ENCODE measurements around the gene GLI1. TPM values are rescaled to one million over a fixed set of nuclear protein-coding genes. Genes with fewer than 3 reads are reported as not detected.

Gene GLI1
- total RNA-seq, 5 donors from 2014 or later (not counting 1 experiment from before 2014, with no cell fraction given) = 0.53 to 1.6 (median 0.82) TPM

- H3K4me1 ChIP-seq (ENCODE audit: control insufficient read depth in 1 of 2, extremely low read depth in 1 of 2, insufficient read depth in 2 of 2, low read length in 2 of 2) = peaks cover 3 to 50% of the 10 kb centered on the region in 2 experiments
- peaks cover 21 to 67% of the 10 kb centered on the region in 2 donors for H3K36me3 ChIP-seq (ENCODE audit: control insufficient read depth in 2 of 2, extremely low read depth in 1 of 2, insufficient read depth in 1 of 2, low read length in 1 of 2)
- peaks cover 41 to 57% (median 46%) of the 10 kb centered on the region in 3 donors for H3K4me1 Mint-ChIP-seq
- H3K4me3 Mint-ChIP-seq = no peak overlapping the region
- POLR2A ChIA-PET = no interaction called here
- CTCF ChIA-PET = no interaction called here
- peak overlapping the region in 1 of 2 donors; percentile 61 for H3K27ac Mint-ChIP-seq
- H3K36me3 Mint-ChIP-seq = peaks cover 56% of the 10 kb centered on the region
- no peaks in the 10 kb centered on the region for H3K9me3 ChIP-seq
- H3K27me3 ChIP-seq (replicated peaks in 1 of 2; ENCODE audit: control insufficient read depth in 2 of 2, extremely low read depth in 1 of 2, insufficient read depth in 2 of 2, low read length in 1 of 2) = no peaks in the 10 kb centered on the region
- no peak overlapping the region for H3K4me3 ChIP-seq (ENCODE audit: control insufficient read depth in 1 of 2, extremely low read depth in 1 of 2, low read length in 1 of 2)
- DNase-seq (no peak), ATAC-seq (replicated peaks in 1 of 4) (no peak)
- no peaks in the 10 kb centered on the region for H3K9me3 Mint-ChIP-seq
- 98% methylated on average over 10 of the region's 14 CpGs for WGBS (ENCODE audit: insufficient coverage)
- no peaks in the 10 kb centered on the region for H3K27me3 Mint-ChIP-seq
- no peak overlapping the region for H3K27ac ChIP-seq (ENCODE audit: low read length)
Observed at GRCh38 chr12:57470286-57470969, 10.8 kb downstream of the GLI1 start.

- POLR2A ChIA-PET = interaction anchor here in 1 of 2 donors (0.5 to 0.6 kb wide), 2 partner anchors 22 to 361 kb away, joined by 3 read pairs; no protein-coding TSS in a partner anchor
- ATAC-seq (replicated peaks in 1 of 4) (no peak), DNase-seq (no peak)
- peaks cover 24 to 71% of the 10 kb centered on the region in 2 donors for H3K36me3 ChIP-seq (ENCODE audit: control insufficient read depth in 2 of 2, extremely low read depth in 1 of 2, insufficient read depth in 1 of 2, low read length in 1 of 2)
- H3K4me1 Mint-ChIP-seq = peaks cover 41 to 52% (median 45%) of the 10 kb centered on the region in 3 donors
- H3K4me3 ChIP-seq (ENCODE audit: control insufficient read depth in 1 of 2, extremely low read depth in 1 of 2, low read length in 1 of 2) = no peak overlapping the region
- 93% methylated on average over 2 of the region's 4 CpGs for WGBS (ENCODE audit: insufficient coverage)
- no peaks in the 10 kb centered on the region for H3K9me3 ChIP-seq
- no peaks in the 10 kb centered on the region for H3K27me3 ChIP-seq (replicated peaks in 1 of 2; ENCODE audit: control insufficient read depth in 2 of 2, extremely low read depth in 1 of 2, insufficient read depth in 2 of 2, low read length in 1 of 2)
- H3K9me3 Mint-ChIP-seq = no peaks in the 10 kb centered on the region
- H3K4me3 Mint-ChIP-seq = no peak overlapping the region
- CTCF ChIA-PET = interaction anchor here (0.5 to 1.3 kb wide), 2 partner anchors 12 to 112 kb away, joined by 3 to 6 read pairs; no protein-coding TSS in a partner anchor
- H3K36me3 Mint-ChIP-seq = peaks cover 57% of the 10 kb centered on the region
- H3K4me1 ChIP-seq (ENCODE audit: control insufficient read depth in 1 of 2, extremely low read depth in 1 of 2, insufficient read depth in 2 of 2, low read length in 2 of 2) = peaks cover 3 to 57% of the 10 kb centered on the region in 2 experiments
- no peaks in the 10 kb centered on the region for H3K27me3 Mint-ChIP-seq
- H3K27ac ChIP-seq (ENCODE audit: low read length) = no peak overlapping the region
- H3K27ac Mint-ChIP-seq = peak overlapping the region in 1 of 2 donors; percentile 61
Observed at GRCh38 chr12:57470970-57471656, 11.5 kb downstream of the GLI1 start.

GRCh38 chr12:57471661-57472060, 12.1 kb downstream of the GLI1 start:
- peaks cover 43 to 57% (median 50%) of the 10 kb centered on the region in 3 donors for H3K4me1 Mint-ChIP-seq

GRCh38 chr12:57472391-57472790, 12.8 kb downstream of the GLI1 start:
- no peak overlapping the region for H3K4me3 ChIP-seq (ENCODE audit: control insufficient read depth in 1 of 2, extremely low read depth in 1 of 2, low read length in 1 of 2)
- no peak for ATAC-seq (replicated peaks in 1 of 4)
- H3K27ac ChIP-seq (ENCODE audit: low read length) = no peak overlapping the region
- POLR2A ChIA-PET = interaction anchor here in 1 of 2 donors (0.8 kb wide), 1 partner anchor 45 kb away, joined by 3 read pairs; no protein-coding TSS in a partner anchor
- no peaks in the 10 kb centered on the region for H3K27me3 ChIP-seq (replicated peaks in 1 of 2; ENCODE audit: control insufficient read depth in 2 of 2, extremely low read depth in 1 of 2, insufficient read depth in 2 of 2, low read length in 1 of 2)
- no peak for DNase-seq
- H3K36me3 ChIP-seq (ENCODE audit: control insufficient read depth in 2 of 2, extremely low read depth in 1 of 2, insufficient read depth in 1 of 2, low read length in 1 of 2) = peaks cover 24 to 71% of the 10 kb centered on the region in 2 donors
- peaks cover 40 to 65% (median 57%) of the 10 kb centered on the region in 3 donors for H3K4me1 Mint-ChIP-seq
- H3K9me3 ChIP-seq = no peaks in the 10 kb centered on the region
- H3K9me3 Mint-ChIP-seq = no peaks in the 10 kb centered on the region
- no peaks in the 10 kb centered on the region for H3K27me3 Mint-ChIP-seq
- H3K27ac Mint-ChIP-seq = peak overlapping the region; percentile 66 to 89
- peaks cover 58% of the 10 kb centered on the region for H3K36me3 Mint-ChIP-seq
- no peak overlapping the region for H3K4me3 Mint-ChIP-seq
- peaks cover 3 to 68% of the 10 kb centered on the region in 2 experiments for H3K4me1 ChIP-seq (ENCODE audit: control insufficient read depth in 1 of 2, extremely low read depth in 1 of 2, insufficient read depth in 2 of 2, low read length in 2 of 2)
- no CpG with 5 or more reads among the region's 3 CpGs for WGBS (ENCODE audit: insufficient coverage)
- CTCF ChIA-PET = interaction anchor here in 1 of 2 donors (1.3 kb wide), 1 partner anchor 14 kb away, joined by 6 read pairs; no protein-coding TSS in a partner anchor

More at GRCh38 chr12:57471661-57472060, 12.1 kb downstream of the GLI1 start:
- CTCF ChIA-PET = interaction anchor here in 1 of 2 donors (1.3 kb wide), 1 partner anchor 13 kb away, joined by 6 read pairs; no protein-coding TSS in a partner anchor
- Histone ChIP-seq H3K4me3 (ENCODE audit: control insufficient read depth in 1 of 2, extremely low read depth in 1 of 2, low read length in 1 of 2) (no peak overlapping the region), H3K4me1 (ENCODE audit: control insufficient read depth in 1 of 2, extremely low read depth in 1 of 2, insufficient read depth in 2 of 2, low read length in 2 of 2) (peaks cover 3 to 62% of the 10 kb centered on the region in 2 experiments), H3K36me3 (ENCODE audit: control insufficient read depth in 2 of 2, extremely low read depth in 1 of 2, insufficient read depth in 1 of 2, low read length in 1 of 2) (peaks cover 24 to 71% of the 10 kb centered on the region in 2 donors), H3K27me3 (replicated peaks in 1 of 2; ENCODE audit: control insufficient read depth in 2 of 2, extremely low read depth in 1 of 2, insufficient read depth in 2 of 2, low read length in 1 of 2) (no peaks in the 10 kb centered on the region), H3K27ac (ENCODE audit: low read length) (no peak overlapping the region), H3K9me3 (no peaks in the 10 kb centered on the region)
- DNase-seq (no peak), ATAC-seq (replicated peaks in 1 of 4) (no peak)
- no peak overlapping the region for H3K4me3 Mint-ChIP-seq
- H3K36me3 Mint-ChIP-seq = peaks cover 60% of the 10 kb centered on the region
- H3K27me3 Mint-ChIP-seq = no peaks in the 10 kb centered on the region
- POLR2A ChIA-PET = interaction anchor here in 1 of 2 donors (0.6 to 0.8 kb wide), 2 partner anchors 22 to 46 kb away, joined by 3 read pairs; no protein-coding TSS in a partner anchor
- WGBS (ENCODE audit: insufficient coverage) = 100% methylated on average over 2 of the region's 3 CpGs
- H3K27ac Mint-ChIP-seq = peak overlapping the region; percentile 66 to 89
- H3K9me3 Mint-ChIP-seq = no peaks in the 10 kb centered on the region

- peaks cover 8 to 78% of the 10 kb centered on the region in 2 experiments for H3K4me1 ChIP-seq (ENCODE audit: control insufficient read depth in 1 of 2, extremely low read depth in 1 of 2, insufficient read depth in 2 of 2, low read length in 2 of 2)
- no peak for ATAC-seq (replicated peaks in 1 of 4)
- Mint-ChIP-seq H3K27me3 (no peaks in the 10 kb centered on the region), H3K4me1 (peaks cover 46 to 75% (median 64%) of the 10 kb centered on the region in 3 donors), H3K4me3 (peak overlapping the region in 1 of 3 donors; percentile 79), H3K36me3 (peaks cover 48% of the 10 kb centered on the region), H3K9me3 (no peaks in the 10 kb centered on the region), H3K27ac (peak overlapping the region; percentile 64 to 89)
- H3K4me3 ChIP-seq (ENCODE audit: control insufficient read depth in 1 of 2, extremely low read depth in 1 of 2, low read length in 1 of 2) = no peak overlapping the region
- no peaks in the 10 kb centered on the region for H3K9me3 ChIP-seq
- ChIA-PET CTCF (no interaction called here), POLR2A (interaction anchor here in 1 of 2 donors (0.6 kb wide), 1 partner anchor 250 kb away, joined by 3 read pairs; no protein-coding TSS in a partner anchor)
- no peaks in the 10 kb centered on the region for H3K27me3 ChIP-seq (replicated peaks in 1 of 2; ENCODE audit: control insufficient read depth in 2 of 2, extremely low read depth in 1 of 2, insufficient read depth in 2 of 2, low read length in 1 of 2)
- H3K27ac ChIP-seq (ENCODE audit: low read length) = no peak overlapping the region
- peaks cover 24 to 66% of the 10 kb centered on the region in 2 donors for H3K36me3 ChIP-seq (ENCODE audit: control insufficient read depth in 2 of 2, extremely low read depth in 1 of 2, insufficient read depth in 1 of 2, low read length in 1 of 2)
- 100% methylated on average over 1 of the region's 3 CpGs for WGBS (ENCODE audit: insufficient coverage)
- DNase-seq = no peak
Observed at GRCh38 chr12:57473392-57473791, 13.8 kb downstream of the GLI1 start.

GRCh38 chr12:57473886-57474285, 14.3 kb downstream of the GLI1 start:
- Mint-ChIP-seq H3K4me1 (peaks cover 51 to 78% (median 69%) of the 10 kb centered on the region in 3 donors), H3K9me3 (no peaks in the 10 kb centered on the region), H3K36me3 (peaks cover 47% of the 10 kb centered on the region), H3K27me3 (no peaks in the 10 kb centered on the region), H3K4me3 (peak overlapping the region; percentile 62 to 79 (median 67)), H3K27ac (peak overlapping the region; percentile 78 to 89)
- Histone ChIP-seq H3K27ac (ENCODE audit: low read length) (no peak overlapping the region), H3K9me3 (no peaks in the 10 kb centered on the region), H3K4me3 (ENCODE audit: control insufficient read depth in 1 of 2, extremely low read depth in 1 of 2, low read length in 1 of 2) (no peak overlapping the region), H3K27me3 (replicated peaks in 1 of 2; ENCODE audit: control insufficient read depth in 2 of 2, extremely low read depth in 1 of 2, insufficient read depth in 2 of 2, low read length in 1 of 2) (no peaks in the 10 kb centered on the region), H3K36me3 (ENCODE audit: control insufficient read depth in 2 of 2, extremely low read depth in 1 of 2, insufficient read depth in 1 of 2, low read length in 1 of 2) (peaks cover 20 to 65% of the 10 kb centered on the region in 2 donors), H3K4me1 (ENCODE audit: control insufficient read depth in 1 of 2, extremely low read depth in 1 of 2, insufficient read depth in 2 of 2, low read length in 2 of 2) (peaks cover 13 to 82% of the 10 kb centered on the region in 2 experiments)
- ATAC-seq (replicated peaks in 1 of 4) (no peak), DNase-seq (no peak)
- POLR2A ChIA-PET = interaction anchor here in 1 of 2 donors (0.6 kb wide), 1 partner anchor 251 kb away, joined by 3 read pairs; no protein-coding TSS in a partner anchor
- WGBS (ENCODE audit: insufficient coverage) = no CpG with 5 or more reads among the region's 5 CpGs
- CTCF ChIA-PET = interaction anchor here in 1 of 2 donors (1.3 kb wide), 1 partner anchor 30 kb away, joined by 4 read pairs; no protein-coding TSS in a partner anchor
